GM15510 (cell line): Measurements from ENCODE around the gene CCNY.

Experiments
- POLR2A ChIP-seq: IDR thresholded peaks from 3 replicates; pipeline ENCODE4 v1.6.1; 2011; ENCODE audit warnings: borderline replicate concordance; ENCODE audit not compliant: insufficient read length; ENCODE audit errors: extremely low read depth

The CCNY gene

GRCh38 chr10:35336084-35336831, at the start of gene CCNY:
TSS of gene CCNY (plus strand) at chr10:35336509. CDS start at chr10:35337054, 545 bp downstream.
- peak; percentile 82 for TF ChIP-seq POLR2A

- no peak for TF ChIP-seq POLR2A
These were observed 47.1 kb upstream of the CCNY start for GRCh38 chr10:35289198-35289597.

DNA sequence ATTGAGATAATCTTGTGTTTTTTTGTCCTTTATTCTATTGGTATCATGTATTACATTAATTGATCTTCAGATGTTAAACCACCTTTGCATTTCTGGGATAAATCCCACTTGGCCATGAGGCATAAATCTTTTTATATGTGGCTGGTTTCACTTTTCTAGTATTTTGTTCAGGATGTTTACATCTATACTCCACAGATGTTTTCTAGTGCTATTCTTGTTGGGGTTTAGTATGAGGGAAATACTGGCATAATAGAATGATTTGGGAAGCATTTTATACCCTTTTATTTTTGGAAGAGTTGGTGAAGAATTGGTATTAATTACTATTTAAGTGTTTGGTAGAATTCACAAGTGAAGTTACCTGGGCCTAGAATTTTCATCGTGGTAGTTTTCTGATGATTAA, 41.8 kb upstream of the CCNY start:
- no peak for TF ChIP-seq POLR2A

- TF ChIP-seq POLR2A = no peak
These were observed 37.3 kb upstream of the CCNY start for GRCh38 chr10:35299016-35299415.

GRCh38 chr10:35300063-35300699, 36.1 kb upstream of the CCNY start:
- TF ChIP-seq POLR2A = no peak

GRCh38 chr10:35304649-35305048, 31.7 kb upstream of the CCNY start:
- no peak for TF ChIP-seq POLR2A

- no peak for TF ChIP-seq POLR2A
These were observed 29.5 kb upstream of the CCNY start for GRCh38 chr10:35306852-35307251.

DNA sequence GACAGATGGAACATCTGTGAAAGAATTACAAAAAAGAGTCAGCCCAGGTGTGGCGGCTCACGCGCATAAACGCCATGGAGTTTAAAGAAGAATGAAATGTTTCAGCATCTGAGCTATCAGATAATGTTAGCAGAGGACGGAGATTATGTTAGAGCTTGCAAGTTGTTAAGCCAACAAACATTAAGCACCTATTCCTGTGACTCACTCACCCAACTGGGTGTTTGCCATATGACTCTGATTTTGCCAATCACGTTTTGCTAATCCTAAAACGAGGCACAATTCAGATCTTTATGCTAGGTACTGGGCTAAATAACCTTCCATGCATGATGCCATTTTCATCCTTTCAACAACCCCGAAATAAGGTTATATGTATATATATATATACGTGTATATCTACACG, 29.0 kb upstream of the CCNY start:
- no peak for TF ChIP-seq POLR2A

DNA sequence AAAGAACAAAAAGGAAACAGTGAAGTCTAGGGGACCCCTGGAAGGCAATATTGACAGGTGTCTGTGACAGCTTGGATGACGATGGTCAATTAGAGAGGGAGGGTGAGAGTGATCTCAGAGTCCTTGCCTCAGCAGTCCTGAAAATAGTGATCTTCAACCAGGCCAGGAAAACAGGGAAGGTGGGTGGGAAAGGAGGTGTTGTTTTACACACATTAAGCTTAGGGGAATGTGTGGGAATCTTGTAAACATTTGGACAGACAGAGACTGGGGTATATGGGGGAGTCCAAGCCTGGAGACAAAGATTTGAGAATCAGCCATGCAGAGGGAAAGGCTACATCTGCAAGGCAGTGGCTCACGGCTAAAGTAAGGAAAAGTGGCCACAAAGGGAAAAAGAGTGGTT, 27.5 kb upstream of the CCNY start:
- no peak for TF ChIP-seq POLR2A

DNA sequence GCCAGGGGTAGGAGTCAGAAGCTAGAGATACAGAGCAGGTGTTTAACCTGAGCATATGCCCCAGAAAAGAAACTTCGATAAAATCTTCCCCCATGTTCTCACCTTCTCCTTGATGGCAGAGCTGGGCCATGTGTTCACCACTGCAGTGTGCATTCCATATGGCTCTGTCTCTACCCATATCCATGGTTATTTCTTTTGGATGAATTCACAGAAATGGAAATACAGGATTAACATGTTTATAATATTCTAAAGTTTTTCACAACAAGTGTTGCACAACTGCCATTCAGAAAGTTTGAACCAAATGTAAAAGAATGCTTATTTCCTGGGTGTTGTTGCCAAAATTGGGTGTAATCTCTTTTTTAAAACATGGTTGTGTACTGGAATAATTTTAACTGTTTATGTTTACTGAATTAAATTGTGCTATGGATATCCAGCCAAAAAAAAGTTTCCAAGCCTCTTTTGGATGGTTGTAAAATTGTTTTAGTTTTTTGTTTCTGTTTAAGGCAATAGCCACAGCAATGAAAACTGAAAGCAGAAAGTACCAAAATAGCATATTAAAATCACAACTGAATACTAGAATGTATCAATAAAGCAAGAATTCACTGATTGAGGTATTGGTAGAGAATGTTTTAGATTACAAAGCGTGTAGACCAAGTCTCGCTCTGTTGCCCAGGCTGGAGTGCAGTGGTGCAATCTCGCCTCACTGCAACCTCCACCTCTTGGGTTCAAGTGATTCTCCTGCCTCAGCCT, 19.9 kb upstream of the CCNY start:
- TF ChIP-seq POLR2A = no peak

DNA sequence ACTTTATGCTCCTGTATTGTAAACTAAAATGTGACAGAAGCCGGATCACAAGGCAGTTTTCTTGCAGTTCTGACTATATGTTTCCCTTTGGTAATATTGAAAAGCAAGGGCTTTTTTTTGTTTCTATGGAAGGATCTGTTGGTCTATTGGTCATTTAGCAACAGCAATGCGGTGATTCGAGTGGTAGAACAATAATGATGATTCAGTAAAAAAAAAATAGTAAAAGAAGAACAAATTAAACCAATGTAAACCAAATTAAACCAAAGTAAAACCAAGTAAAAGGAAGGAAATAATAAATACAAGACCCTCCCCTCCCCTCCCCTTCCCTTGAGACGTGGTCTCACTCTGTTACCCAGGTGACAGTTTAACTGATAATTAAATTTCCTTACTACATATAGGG, 17.8 kb upstream of the CCNY start:
- no peak for TF ChIP-seq POLR2A

DNA sequence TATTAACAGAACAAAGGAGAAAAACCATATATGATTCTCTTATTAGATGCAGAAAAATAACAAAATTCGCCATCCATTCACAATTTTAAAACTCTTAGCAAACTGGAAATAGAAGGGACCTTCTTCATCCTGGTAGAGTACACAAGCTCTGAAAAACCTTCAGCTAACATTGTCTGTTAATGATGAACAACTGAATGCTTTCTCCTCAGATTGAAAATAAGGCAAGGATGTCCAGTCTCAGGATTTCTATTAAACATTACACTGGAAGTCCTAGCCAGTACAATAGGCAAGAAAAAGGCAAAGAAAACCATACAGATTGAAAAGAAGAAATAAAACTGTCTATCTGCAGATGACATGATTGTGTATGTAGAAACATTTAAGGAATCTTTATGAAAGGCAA, 16.0 kb upstream of the CCNY start:
- no peak for TF ChIP-seq POLR2A

DNA sequence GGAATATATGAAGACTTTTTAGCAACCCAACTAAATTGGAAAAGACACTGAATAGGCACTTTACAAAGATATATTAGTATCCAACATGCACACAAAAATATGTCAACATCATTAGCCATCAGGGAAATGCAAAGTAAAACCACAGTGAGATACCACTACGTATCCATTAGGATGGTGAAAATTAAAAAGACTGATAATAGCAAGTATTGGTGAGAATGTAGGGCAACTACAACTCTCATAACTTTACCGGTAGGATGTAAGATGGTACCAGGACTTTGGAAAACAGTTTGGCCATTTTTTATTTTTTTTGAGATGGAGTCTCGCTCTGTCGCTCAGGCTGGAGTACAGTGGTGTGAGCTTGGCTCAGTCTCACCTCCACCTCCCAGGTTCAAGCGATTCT, 13.7 kb upstream of the CCNY start:
- no peak for TF ChIP-seq POLR2A

GRCh38 chr10:35324196-35324595, 12.1 kb upstream of the CCNY start:
- TF ChIP-seq POLR2A = no peak

- no peak for TF ChIP-seq POLR2A
These were observed 9.7 kb upstream of the CCNY start for GRCh38 chr10:35326466-35327235.
